HG02588 (cell line): ENCODE data around the gene CHMP4B.

Experiments
- ATAC-seq: cut with Tn5 transposase; IDR thresholded peaks from one replicate; pipeline ENCODE4 v1.9.1; 2021; ENCODE audit warnings: mild to moderate bottlenecking, moderate library complexity; ENCODE audit not compliant: unreplicated experiment

Gene CHMP4B

DNA sequence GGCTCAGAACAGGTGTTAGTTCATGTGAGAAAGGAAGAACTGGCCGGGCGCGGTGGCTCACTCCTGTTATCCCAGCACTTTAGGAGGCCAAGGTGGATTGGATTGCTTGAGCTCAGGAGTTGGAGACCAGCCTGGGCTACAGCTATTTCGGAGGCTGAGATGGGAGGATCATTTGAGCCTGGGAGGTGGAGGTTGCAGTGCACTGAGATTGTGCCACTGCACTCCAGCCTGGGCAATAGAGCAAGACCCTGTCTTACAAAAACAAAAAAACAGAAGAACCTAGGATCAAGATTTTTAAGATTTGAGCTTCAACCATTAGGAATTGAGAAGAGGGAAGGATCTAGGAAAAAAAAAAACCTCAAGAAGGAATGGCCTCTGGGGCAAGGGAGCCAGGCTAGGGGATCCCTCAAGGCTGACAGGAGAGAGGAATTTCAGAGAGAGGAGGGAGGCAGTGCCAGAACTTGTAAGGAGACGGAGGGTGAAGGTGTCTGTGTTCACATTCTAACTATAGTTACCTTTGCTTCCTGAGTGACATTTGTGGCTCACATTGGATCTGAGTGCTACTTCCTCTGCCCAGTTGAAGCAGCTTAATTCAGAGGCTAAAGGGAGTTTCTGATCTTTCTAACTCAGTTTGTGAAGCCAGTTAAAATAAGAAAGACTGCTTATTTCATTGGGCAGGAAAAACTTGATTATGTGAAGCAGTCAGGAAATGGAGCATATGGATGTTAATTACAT is 26.1 kb downstream of the CHMP4B start:
- ATAC-seq: no peak

DNA sequence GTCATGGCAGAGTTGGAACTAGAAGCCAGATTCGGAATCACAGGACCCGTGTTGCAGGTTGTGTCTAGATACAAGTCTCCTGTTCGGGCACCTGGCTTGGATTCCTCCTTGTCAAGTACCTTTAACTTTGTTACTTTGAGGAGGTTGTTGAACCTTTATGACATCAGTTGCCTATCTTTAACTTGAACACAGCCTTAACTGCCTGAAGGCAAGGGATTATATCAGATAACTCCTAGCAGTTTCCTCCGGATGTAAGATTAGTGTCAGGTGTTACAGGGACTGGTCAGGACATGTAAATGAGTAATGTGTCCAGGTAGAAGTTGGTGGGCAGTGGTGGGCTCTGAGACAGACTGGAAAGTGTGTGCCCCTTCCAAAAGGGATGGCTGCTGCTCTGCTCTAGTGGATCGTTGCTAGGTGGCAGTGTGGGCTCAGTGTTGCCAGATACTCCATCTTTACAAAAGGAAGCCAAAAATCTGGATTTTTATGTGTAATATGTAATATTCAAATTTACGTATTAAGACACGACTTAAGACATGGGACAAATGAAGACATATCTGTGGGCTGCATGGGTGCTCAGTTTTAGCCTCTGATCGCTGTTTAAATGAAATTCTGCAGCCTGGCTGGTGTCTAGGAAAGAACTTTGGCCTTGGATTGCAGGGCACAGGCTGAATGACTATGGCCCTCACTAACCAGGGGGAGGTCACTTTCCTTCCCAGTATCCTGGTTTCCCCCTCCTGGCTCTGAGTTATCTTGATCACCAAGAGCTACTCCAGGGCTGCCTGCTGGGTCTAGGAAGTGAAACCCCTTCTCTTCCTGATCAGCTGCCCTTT is 27.1 kb downstream of the CHMP4B start:
- no peak for ATAC-seq

DNA sequence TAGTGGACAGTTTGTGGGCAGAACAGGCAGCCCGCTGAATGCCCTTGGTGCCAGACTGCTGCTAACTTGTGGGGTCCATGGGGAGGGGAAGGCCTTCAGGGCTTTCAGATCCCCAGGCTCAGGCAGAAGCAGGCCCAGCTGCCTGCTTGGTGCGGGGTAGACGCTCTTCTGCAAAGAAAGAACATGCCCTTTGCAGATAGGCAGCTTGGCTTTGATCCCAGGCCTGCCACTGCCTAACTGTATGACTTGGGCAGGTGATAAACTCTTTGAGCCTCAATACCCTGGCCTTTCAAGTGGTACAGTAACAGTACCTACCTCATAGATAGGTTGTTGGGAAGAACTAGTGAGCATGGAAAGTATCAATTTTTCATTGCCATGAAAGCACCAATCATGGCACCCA is 28.4 kb downstream of the CHMP4B start:
- no peak for ATAC-seq

DNA sequence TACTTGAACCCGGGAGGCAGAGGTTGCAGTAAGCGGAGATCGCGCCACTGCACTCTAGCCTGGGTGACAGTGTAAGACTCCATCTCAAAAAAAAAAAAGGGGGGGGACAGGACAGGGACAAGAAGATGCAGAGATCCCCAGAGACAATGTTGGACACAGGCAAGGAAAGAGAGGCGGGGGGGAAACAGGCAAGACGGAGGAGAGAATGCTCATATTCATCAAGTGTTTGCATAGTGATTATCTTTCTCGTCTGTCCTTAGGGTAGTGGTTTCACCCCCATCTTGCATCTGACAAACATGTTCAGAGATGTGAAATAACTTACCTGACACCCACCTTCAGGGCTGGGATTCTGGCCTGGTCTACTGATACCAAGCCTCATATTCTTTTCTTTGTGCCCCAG is 29.0 kb downstream of the CHMP4B start:
- no peak for ATAC-seq

DNA sequence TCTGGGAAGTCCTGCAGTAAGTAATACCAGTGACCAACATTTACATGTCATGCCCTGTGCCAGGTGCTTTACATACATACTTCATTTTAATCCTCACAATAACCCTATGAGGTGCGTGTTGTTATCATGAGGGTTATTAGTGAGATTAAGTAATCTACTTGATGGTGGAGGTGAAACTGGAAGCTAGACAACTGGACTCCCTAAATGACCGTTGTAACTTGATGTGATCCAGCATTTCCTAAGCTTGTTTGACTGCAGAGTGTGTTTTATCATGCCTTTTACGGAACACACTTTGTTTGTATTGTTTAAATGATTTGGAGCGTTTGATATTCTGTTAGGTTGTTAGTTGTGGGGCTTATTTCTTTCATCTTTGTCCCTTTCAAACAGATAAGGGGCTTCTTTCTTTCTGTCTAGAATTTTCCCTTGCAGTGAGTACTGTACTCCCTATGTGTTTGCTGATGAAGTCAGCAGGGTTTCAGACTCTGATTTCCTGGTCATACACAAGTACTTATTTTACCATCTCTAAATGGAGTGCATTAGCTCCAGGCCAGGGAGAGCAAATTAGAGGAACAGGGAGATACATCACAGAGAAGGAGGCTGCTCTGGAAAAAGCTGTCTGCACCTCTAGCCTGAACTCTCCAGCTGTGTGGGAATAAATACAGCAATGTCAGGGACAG is 29.7 kb downstream of the CHMP4B start:
- no peak for ATAC-seq

DNA sequence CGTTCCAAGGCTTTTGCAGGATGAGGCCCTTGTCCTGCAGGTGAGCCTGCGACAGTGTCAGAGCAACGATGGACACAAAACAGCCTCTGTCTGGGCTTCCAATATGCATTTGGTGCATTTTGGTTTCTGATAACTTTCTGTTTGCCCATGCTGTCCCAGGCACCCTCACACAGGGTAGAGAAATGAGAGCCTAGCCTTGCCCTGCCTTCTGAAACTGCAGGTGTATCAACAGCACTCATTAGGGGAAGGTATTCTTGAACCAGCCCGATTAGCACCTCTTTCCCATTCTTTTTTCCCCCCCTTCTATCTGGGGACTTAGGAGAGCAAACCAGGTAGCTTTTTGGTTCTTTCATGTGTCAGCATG is 30.3 kb downstream of the CHMP4B start:
- no peak for ATAC-seq

DNA sequence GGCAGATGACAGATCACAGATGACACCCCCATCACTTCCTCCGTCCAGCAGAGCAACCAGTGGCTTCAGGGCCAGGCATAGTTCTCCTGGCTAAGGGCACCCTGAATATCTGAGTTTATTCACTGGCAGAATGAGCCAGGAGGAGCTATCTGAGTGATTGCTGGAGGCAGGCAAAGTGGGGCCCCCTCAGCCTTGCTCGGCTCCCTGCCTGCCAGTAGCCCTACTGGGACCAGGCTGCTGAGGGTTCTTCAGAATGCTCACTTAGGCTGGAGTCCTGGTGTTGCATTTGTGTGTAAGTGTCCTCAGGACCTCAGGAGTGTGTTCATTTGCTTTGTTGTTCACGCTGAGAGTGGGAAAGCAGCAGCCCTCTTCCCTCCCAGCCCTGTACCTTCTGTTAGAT is 31.2 kb downstream of the CHMP4B start:
- no peak for ATAC-seq

DNA sequence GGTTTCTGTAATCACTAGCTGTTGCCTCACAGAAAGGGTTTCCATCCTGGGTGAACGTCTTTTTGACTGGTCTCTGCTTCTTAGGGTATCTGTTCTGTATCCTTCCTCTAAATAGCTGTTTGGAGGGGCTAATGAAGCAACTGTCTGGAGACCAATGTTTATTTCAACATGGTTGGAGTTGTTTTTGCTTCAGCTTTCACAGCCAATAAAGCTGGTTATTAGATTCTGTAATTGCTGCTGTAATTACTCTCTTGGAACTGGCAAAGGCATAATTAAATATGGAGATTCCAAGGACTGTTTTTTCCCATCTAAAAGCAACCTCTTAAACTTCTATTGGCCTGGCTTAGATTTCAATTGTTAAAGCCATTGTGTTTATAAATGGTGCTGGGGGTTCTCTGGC is 31.9 kb downstream of the CHMP4B start:
- ATAC-seq: no peak

DNA sequence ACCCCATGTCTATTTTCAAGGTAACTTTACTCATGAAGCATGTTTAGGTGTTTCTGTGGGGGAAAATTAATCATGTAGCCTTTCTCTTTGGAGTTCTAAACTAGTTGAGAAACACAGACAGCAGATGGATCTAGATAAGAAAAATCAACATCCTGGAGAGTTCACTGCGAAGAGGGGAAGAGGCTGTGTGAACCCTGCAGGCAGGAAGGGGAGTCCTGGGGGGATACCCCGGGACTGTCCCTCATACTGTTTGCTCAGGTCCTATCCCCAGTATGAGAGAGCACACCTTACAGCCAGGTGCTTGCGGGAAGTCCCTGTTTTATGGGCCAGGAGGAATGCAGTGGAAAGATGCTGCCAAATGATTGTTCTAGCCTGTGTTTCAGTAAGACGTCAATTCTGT is 32.7 kb downstream of the CHMP4B start:
- no peak for ATAC-seq

DNA sequence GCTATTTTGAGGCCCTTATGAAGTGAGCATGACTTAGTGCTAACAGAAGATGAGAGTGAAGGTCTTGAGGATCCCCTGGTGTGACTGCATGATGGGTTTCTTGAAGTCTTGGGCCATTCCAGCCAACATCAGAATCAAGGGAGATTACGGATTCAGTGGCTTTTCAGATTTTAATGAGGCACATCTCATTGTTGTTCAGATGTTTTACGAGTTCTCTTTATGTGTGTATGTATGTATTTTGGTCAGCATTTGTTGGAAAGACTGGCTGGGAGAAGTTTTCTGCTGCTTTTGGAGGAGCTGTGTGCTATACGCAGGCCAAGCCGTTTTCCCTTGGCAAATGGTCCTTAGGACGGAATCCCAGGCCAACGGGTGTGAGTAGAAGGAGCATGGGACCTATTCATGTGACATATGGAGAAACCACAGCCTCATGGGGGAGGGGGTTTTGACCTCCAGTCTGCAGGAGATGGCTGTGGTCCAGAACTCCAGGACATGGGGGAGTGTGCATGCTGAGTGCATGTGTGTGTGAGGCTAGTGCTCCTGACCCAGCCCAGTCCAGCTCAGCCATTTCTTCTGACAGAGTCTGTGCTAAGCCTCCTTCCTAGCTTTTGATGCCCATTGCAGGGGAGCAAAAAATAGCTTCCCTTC is 35.3 kb downstream of the CHMP4B start:
- ATAC-seq: no peak

DNA sequence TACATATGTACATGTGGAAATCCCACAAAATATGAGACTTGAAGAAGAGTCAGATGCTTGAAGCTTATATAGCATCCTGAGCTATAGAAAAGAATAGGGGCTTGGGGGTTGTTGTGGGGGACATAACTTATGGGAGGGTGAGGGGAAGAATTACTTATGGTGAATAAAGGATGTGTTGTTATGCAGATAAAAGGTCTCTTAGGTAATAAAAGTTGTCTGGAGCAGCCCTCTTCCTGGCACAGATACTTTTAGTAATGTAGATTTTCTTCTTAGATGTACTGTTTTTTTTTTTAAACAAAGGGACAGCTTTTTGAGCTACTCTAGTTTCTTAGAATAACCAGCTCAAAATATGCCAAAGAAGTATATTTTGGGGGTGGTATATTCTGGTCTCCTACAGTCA is 35.9 kb downstream of the CHMP4B start:
- no peak for ATAC-seq

DNA sequence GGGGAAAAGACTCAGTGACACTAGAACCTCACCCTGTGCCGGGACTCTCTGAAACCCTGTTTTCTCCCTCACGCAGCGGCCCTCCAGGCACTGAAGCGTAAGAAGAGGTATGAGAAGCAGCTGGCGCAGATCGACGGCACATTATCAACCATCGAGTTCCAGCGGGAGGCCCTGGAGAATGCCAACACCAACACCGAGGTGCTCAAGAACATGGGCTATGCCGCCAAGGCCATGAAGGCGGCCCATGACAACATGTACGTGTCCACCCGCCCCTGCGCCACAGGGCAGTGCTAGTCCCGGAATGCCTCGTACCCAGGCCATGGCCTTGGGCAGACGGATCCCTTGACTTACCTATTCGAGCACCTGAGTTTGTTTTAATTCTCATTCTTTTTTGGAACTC is 37.2 kb downstream of the CHMP4B start:
- no peak for ATAC-seq

DNA sequence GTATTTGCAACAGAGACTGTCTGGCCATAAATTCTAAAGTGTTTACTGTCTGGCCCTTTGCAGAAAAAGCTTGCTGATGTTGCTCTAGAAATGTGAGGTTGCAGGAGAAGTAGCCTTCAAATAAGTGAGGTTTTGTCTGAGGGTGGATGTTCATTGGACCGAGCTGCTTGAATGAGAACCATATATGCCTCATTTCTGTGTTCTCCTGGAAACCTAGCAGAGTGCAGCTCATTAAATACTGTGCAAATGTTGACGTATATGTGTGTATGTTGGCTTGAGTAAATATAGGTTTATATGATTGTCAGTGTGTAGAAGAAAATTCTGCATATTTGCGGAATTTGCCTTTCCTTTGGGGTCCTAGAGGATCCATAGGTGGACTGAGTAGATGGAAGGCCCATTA is 39.0 kb downstream of the CHMP4B start:
- no peak for ATAC-seq

DNA sequence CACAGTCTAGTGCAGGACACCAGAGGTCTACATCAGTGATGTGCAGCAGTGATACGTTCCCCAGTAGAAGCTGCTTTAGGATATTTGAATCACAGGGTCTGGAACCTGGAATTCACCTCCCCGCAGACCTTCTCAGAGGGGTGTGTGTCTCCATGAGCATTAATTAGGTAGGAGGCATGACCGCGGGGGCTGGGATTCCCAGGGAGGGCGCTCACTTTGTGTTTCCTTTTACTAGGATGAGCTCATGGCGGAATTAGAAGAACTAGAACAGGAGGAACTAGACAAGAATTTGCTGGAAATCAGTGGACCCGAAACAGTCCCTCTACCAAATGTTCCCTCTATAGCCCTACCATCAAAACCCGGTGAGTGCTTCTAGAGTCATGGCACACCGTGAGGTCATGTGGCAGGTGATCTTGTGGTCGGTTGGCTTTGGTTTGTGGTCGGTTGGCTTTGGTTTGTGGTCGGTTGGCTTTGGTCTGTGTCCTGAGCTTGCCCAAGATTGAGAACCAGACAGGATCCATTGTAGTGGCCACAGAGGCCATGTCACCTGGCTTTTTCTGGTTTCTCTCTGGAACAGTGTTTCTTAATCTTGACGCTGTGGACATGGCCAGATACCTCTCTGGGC is 40.8 kb downstream of the CHMP4B start:
- ATAC-seq: no peak

DNA sequence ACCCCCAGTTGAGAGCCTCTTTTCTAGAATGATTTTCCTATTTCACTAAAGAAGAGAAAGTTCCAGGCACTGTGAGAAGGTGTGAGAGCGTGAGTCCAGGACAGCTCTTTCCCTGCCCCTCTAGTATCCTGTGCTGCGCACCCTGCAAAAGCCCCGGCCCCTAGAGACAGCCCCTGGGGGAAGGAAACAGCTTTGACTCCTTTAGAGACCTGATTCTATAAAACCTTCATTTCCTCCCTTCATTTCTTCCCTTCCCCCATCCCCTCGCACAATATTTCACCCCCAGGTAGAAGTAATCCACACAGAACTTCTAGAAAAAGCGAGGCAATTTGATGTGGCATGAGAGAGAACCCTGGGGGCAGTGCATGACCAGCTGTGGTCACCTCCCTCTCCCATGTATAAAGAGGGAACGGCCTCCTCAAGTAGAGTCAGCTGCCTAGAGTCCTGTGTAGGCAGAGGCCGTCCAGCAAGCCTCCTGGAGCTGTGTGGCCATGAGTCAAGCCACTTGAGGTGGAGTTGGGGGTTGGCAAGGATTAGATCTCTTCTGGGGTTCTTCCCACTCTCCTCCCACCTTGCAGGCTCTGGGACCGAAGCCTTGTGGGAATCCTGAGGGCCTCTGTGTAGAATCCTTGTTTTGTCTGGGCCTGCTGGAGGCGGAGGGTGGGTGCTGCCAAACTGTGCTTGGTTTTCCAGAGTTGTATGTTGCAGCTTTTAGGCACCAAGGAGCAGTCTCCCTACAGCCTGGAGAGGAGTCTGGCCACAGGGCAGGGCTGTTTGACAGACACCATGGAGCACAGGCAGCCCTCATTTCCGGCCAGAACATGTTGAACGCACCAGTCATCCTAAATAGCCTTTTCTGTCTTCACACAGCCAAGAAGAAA is 41.7 kb downstream of the CHMP4B start:
- ATAC-seq: no peak

DNA sequence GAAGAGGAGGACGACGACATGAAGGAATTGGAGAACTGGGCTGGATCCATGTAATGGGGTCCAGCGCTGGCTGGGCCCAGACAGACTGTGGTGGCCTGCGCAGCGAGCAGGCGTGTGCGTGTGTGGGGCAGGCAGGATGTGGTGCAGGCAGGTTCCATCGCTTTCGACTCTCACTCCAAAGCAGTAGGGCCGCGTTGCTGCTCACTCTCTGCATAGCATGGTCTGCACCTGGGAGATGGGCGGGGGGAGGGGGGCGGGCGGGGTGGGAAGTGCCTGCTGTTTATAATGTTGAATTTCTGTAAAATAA is 42.3 kb downstream of the CHMP4B start:
- no peak for ATAC-seq

DNA sequence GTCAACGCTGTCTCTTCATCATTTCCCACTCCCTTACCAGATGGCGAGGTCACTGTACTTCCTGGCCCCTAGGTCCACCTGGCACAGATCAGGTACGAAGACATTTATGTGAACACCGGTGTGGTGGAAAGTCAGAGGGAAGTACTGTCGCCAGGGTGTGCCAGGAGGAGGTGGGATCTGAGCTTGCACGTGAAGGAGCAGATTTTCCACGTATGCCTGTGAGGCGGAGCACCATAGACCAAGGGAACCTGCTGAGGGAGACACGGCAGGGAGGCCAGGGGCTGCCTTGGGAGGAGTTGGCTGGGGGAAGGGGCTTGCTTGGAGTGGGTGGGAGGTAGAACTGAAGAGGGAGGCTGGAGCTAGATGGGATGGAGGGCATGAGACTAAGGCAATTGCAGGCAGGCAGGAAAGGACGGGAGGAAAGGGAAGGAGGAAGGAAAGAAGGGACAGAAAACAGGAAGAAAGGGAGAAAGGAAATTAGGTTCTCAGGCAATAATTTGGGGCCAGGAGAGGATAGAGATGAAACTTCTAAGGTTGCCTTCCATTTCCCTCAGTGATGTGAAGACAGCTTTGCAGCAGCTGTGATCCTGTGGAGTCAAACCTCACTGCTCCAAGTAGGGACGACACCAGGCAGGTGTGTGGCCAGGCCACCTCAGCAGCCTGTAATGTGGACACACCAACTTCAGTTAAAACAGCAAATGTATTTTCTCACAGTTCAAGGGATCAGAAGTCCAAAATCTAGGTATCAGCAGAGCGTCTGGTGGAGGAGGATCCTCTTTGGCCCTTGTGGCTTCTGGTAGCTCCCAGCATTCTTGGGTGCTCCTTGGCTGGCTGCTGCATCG is 46.8 kb downstream of the CHMP4B start:
- no peak for ATAC-seq

DNA sequence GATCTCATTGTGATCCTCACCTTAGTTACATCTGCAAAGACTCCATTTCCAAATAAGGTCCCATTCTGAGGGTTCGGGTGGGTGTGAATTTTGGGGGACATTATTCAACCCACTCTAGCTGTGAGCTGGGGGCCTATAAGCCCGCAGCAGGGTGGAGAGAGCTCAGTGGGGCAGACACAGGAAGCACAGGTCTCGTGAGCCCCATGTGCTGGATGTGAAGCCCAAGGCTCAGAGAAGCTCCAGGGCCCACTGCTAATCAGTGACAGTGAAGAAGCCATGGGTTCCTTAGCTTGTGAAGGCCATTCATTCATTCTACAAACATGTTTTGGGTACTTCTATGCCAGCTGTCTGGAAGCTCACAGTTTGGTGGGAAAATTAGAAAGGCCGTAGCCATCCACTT is 47.5 kb downstream of the CHMP4B start:
- ATAC-seq: no peak

DNA sequence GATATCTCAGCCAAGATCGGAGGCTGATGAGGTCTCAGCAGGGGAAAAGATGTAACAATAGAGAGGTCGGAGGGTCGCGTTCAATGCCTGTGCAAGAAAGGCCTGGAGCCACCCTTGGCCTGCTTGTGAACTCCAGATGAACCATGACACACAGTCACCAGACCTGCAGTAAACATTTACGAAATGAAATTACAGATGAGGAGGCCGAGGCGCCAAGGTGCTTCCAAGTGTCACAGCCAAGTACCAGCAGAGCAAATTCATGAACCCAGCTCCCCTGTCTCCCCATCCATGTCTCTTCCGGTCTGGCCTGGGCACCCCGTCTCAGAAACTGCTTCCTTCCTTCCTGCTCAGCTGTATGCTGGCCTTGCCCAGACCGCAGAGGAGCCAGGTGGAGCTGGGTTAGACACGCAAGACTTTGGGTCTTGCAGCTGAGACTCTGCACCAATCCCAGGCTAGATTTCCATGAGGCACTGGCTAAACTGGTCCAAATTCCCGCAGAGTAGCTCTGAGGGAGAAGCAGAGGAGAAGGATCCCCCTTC is 48.1 kb downstream of the CHMP4B start:
- no peak for ATAC-seq
